ENCODE results near the gene ACOT4.
"Not testable (repeated sequence)": the region's sequence is repeated elsewhere in the genome, so short reads cannot be mapped to it uniquely, and the experiment has no call there.

The ACOT4 gene

GRCh38 chr14:73567358-73567757, 24.3 kb upstream of the ACOT4 start:
- DNase-seq (ENCODE audit: low read depth): no peak
- no peak overlapping the region for H3K4me3 ChIP-seq (ENCODE audit: low read depth, low read length)
- no peak for TF ChIP-seq CTCF (IDR thresholded peaks at IDR 0.05; ENCODE audit: insufficient read depth, low read depth, low read length, missing control alignments)

GRCh38 chr14:73567951-73568885, 23.5 kb upstream of the ACOT4 start:
- no peak for TF ChIP-seq CTCF (IDR thresholded peaks at IDR 0.05; ENCODE audit: insufficient read depth, low read depth, low read length, missing control alignments)
- H3K4me3 ChIP-seq (ENCODE audit: low read depth, low read length): peak overlapping the region; percentile 81
- no peak for DNase-seq (ENCODE audit: low read depth)

GRCh38 chr14:73568886-73569184, 22.8 kb upstream of the ACOT4 start:
- H3K4me3 ChIP-seq (ENCODE audit: low read depth, low read length): peak overlapping the region; percentile 81
- not testable (repeated sequence) for DNase-seq (ENCODE audit: low read depth)

GRCh38 chr14:73569185-73569958, 22.3 kb upstream of the ACOT4 start, which contains the start of gene ACOT2:
ACOT2 (plus strand) TSS chr14:73569213; CDS start chr14:73569241, 28 bp downstream.
- DNase-seq (ENCODE audit: low read depth): peak; percentile 93
- peak within 1 kb of the TSS; percentile 81 for H3K4me3 ChIP-seq (ENCODE audit: low read depth, low read length)

GRCh38 chr14:73570913-73571312, 20.8 kb upstream of the ACOT4 start:
- H3K4me3 ChIP-seq (ENCODE audit: low read depth, low read length): not testable (repeated sequence)
- TF ChIP-seq CTCF (IDR thresholded peaks at IDR 0.05; ENCODE audit: insufficient read depth, low read depth, low read length, missing control alignments): peak; percentile 53
- peak; percentile 61 for DNase-seq (ENCODE audit: low read depth)

GRCh38 chr14:73573034-73573433, 18.6 kb upstream of the ACOT4 start:
- DNase-seq (ENCODE audit: low read depth); H3K4me3 ChIP-seq (ENCODE audit: low read depth, low read length): not testable (repeated sequence)

- DNase-seq (ENCODE audit: low read depth); H3K4me3 ChIP-seq (ENCODE audit: low read depth, low read length): not testable (repeated sequence)
These were observed 17.9 kb upstream of the ACOT4 start for GRCh38 chr14:73573740-73574139.

- not testable (repeated sequence) for H3K4me3 ChIP-seq (ENCODE audit: low read depth, low read length); DNase-seq (ENCODE audit: low read depth)
These were observed 17.4 kb upstream of the ACOT4 start for GRCh38 chr14:73574251-73574650.

- TF ChIP-seq CTCF (IDR thresholded peaks at IDR 0.05; ENCODE audit: insufficient read depth, low read depth, low read length, missing control alignments): no peak
- DNase-seq (ENCODE audit: low read depth): no peak
- H3K4me3 ChIP-seq (ENCODE audit: low read depth, low read length): no peak overlapping the region
These were observed 15.3 kb upstream of the ACOT4 start for GRCh38 chr14:73576391-73576790.

GRCh38 chr14:73577214-73577613, 14.5 kb upstream of the ACOT4 start:
- DNase-seq (ENCODE audit: low read depth); H3K4me3 ChIP-seq (ENCODE audit: low read depth, low read length): not testable (repeated sequence)

GRCh38 chr14:73582102-73582979, 9.3 kb upstream of the ACOT4 start:
- H3K4me3 ChIP-seq (ENCODE audit: low read depth, low read length); DNase-seq (ENCODE audit: low read depth): not testable (repeated sequence)

All from GM12865 (cell line).